ENCODE results near the gene KCNC4.

- TF ChIP-seq, protein P1, sequence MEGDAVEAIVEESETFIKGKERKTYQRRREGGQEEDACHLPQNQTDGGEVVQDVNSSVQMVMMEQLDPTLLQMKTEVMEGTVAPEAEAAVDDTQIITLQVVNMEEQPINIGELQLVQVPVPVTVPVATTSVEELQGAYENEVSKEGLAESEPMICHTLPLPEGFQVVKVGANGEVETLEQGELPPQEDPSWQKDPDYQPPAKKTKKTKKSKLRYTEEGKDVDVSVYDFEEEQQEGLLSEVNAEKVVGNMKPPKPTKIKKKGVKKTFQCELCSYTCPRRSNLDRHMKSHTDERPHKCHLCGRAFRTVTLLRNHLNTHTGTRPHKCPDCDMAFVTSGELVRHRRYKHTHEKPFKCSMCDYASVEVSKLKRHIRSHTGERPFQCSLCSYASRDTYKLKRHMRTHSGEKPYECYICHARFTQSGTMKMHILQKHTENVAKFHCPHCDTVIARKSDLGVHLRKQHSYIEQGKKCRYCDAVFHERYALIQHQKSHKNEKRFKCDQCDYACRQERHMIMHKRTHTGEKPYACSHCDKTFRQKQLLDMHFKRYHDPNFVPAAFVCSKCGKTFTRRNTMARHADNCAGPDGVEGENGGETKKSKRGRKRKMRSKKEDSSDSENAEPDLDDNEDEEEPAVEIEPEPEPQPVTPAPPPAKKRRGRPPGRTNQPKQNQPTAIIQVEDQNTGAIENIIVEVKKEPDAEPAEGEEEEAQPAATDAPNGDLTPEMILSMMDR (conservative IDR thresholded peaks at IDR 0.05; ENCODE audit: low read depth, low read length) = no peak
- TF ChIP-seq EZH2 (IDR thresholded peaks at IDR 0.05; ENCODE audit: borderline replicate concordance, low read depth, low read length, poor library complexity, severe bottlenecking) = no peak
Measured at GRCh38 chr1:110216844-110217444, 6.8 kb downstream of the KCNC4 start.
